IPS DF 6.9 (cell line): ENCODE measurements around the gene MEAF6.

Experiments used
- DNase-seq: peaks from one replicate; pipeline ENCODE4 v3.0.0-alpha.2; 2013; ENCODE audit warnings: low read depth, low spot score
- H3K27ac ChIP-seq: one replicate; pipeline ENCODE4 v1.5.1; 2013; ENCODE audit warnings: low read length, control low read depth
- H3K27me3 ChIP-seq: 2 replicates; pipeline ENCODE4 v1.6.1; 2013; ENCODE audit warnings: mild to moderate bottlenecking, low read length; ENCODE audit not compliant: control insufficient read depth, insufficient read depth
- H3K36me3 ChIP-seq: 2 replicates; pipeline ENCODE4 v1.6.1; 2013; ENCODE audit warnings: low read length; ENCODE audit not compliant: control insufficient read depth, insufficient read depth
- H3K4me1 ChIP-seq: 2 replicates; pipeline ENCODE4 v1.6.1; 2013; ENCODE audit warnings: low read length; ENCODE audit not compliant: control insufficient read depth, insufficient read depth
- H3K4me3 ChIP-seq: 2 replicates; pipeline ENCODE4 v1.5.1; 2013; ENCODE audit warnings: mild to moderate bottlenecking, low read length
- H3K9me3 ChIP-seq: 2 replicates; pipeline ENCODE4 v1.6.1; 2013; ENCODE audit warnings: low read length, inconsistent platforms; ENCODE audit not compliant: control insufficient read depth, insufficient read depth
- WGBS: extraction: QIAGEN DNeasy Blood & Tissue Kit; methylation state at CpG from one replicate; pipeline ENCODE4 v1.1.7; 2013; ENCODE audit warnings: mixed read lengths, missing lambda C conversion rate; ENCODE audit not compliant: insufficient read length, insufficient coverage; 5-methylcytosine and 5-hydroxymethylcytosine counted together

The MEAF6 gene

DNA sequence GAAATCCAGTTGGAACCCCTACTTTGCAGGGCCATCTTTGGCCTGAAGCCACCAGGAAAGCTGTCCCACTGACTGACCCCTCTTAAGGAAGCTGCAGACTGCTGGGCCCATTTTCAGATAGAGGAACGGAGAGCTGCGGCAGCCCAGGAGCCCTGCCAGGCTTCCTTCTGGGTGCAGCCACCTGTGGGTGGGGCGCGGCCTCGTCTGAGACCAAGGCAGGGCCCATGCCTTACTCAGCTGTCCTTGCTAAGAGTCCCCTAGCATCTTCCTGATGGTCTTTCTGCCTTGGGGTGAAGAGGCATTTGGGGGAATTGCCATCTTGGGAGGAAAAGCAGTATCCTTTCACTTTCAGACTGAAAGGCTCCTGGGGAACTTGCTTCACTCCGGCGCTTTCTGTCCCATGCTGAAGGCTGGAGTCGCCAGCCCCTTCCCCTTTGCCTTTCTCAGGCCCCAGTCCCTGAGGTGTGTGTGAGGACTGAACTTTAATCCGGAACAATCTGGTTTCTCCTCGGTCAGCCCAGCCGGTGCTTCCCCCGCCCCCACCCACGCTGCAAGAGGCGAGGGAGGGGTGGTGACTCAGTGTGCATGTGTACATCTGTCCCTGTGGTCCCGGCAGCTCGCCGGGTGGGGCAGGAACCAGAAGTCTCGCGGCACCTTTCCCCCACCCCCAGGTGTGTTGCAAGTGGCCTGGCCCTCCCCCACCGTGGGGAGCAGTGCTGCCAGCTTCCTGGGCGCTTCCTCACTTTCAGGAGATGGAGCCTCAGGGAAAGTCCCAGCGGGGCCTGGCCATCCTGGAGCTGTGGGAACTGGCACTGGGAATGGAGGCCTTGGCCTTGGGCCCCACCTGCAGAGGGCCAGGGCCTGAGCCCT is 35.1 kb downstream of the MEAF6 start:
- no peak overlapping the region for H3K27ac ChIP-seq
- H3K36me3 ChIP-seq = peaks cover 21% of the 10 kb centered on the region
- DNase-seq = no peak
- WGBS = no CpG with 5 or more reads among the region's 22 CpGs
- H3K4me1 ChIP-seq = peaks cover 12% of the 10 kb centered on the region
- H3K27me3 ChIP-seq = no peaks in the 10 kb centered on the region
- no peaks in the 10 kb centered on the region for H3K9me3 ChIP-seq
- H3K4me3 ChIP-seq = no peak overlapping the region

DNA sequence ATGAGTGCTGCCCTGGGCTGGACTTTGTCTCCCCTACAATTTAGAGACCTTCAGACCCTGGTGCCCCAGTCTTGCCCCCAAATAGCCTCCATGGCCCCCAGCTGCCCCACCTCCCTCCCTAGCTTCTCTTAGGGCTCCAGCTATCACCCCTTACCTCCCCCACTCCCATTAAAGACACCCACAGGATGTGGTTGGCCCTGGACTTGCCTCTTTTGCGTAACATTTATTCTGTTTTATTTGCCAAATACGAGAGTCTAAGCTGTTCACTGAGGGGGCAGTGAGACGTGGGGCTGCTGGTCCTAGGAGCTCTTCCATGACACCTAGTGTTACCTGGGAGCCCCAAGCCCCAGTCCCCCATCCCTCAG is 35.7 kb downstream of the MEAF6 start:
- H3K27ac ChIP-seq = no peak overlapping the region
- no peak overlapping the region for H3K4me3 ChIP-seq
- no peak for DNase-seq
- H3K36me3 ChIP-seq = peaks cover 21% of the 10 kb centered on the region
- H3K4me1 ChIP-seq = peaks cover 13% of the 10 kb centered on the region
- no peaks in the 10 kb centered on the region; the same call in 1 of the 2 replicates for H3K27me3 ChIP-seq
- H3K9me3 ChIP-seq = no peaks in the 10 kb centered on the region
- WGBS = no CpG with 5 or more reads among the region's 3 CpGs

DNA sequence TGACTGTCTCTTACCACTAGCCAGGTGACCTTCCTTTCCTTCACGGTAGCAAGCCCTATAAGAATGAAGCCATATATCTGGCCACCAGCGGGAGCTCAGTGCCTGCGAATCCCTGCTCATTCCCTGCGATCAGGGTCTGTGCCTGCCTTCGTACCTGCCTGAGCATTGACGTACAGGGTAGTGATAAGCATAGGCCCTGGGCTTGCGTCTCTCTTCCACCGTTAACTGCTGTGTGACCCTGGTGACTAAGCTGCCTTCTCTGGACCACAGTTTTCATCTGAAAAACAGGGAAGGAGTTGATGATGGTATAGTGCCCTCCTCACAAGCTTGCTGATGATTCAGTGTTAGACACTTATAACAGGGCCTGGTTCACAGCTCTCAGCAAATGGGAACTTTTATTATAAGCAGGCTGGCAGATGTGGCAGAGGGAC is 36.1 kb downstream of the MEAF6 start:
- no peaks in the 10 kb centered on the region for H3K9me3 ChIP-seq
- no peak overlapping the region for H3K4me3 ChIP-seq
- no peak for DNase-seq
- no peak overlapping the region for H3K27ac ChIP-seq
- no peaks in the 10 kb centered on the region; the same call in 1 of the 2 replicates for H3K27me3 ChIP-seq
- WGBS = no CpG with 5 or more reads among the region's 8 CpGs
- peaks cover 15% of the 10 kb centered on the region for H3K4me1 ChIP-seq
- peaks cover 21% of the 10 kb centered on the region for H3K36me3 ChIP-seq

GRCh38 chr1:37477946-37478345 is 36.6 kb downstream of the MEAF6 start:
- peaks cover 21% of the 10 kb centered on the region for H3K36me3 ChIP-seq
- peaks cover 15% of the 10 kb centered on the region for H3K4me1 ChIP-seq
- H3K4me3 ChIP-seq = no peak overlapping the region
- H3K27me3 ChIP-seq = no peaks in the 10 kb centered on the region; the same call in 1 of the 2 replicates
- H3K27ac ChIP-seq = no peak overlapping the region
- no peaks in the 10 kb centered on the region for H3K9me3 ChIP-seq
- DNase-seq = no peak
- WGBS = no CpG with 5 or more reads among the region's 5 CpGs

DNA sequence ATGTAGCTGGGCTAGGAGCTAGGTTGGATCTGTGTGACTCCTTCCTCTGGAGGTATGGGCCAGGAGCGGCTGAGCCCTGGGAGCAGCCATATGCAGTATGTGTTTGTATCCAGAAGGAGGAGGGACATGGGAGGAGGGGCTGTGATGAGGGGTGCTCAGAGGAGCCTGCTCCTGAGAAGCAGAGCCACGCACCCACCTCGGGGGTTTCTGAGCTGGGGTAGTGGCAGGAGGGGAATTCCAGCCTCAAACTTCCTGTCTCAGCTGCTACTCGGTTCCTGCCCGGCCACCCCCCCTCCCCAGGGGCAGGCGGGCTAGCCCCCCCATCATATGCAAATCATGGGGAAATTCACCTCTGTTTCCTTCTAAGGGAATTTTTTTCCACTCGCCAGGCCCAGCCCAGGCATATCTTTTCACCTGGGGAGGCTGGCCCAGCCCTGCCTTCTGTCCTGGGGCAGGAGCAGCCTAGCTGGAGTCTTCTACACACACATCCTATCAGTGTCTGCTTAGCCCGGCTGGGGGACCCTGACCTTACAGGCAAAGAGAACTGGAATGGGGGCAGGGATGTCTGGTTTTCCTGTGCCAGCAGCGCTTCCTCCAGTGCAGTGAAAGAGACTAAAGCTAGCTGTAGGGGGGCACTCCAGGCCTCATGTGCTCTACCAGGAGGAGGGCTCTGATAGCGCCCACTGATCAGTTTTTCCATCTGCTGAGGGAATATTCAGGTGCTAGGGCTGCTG is 37.2 kb downstream of the MEAF6 start:
- Histone ChIP-seq H3K4me3 (no peak overlapping the region), H3K9me3 (no peaks in the 10 kb centered on the region), H3K4me1 (peaks cover 15% of the 10 kb centered on the region), H3K36me3 (peaks cover 21% of the 10 kb centered on the region), H3K27me3 (no peaks in the 10 kb centered on the region; the same call in 1 of the 2 replicates), H3K27ac (peak overlapping the region; percentile 22)
- no peak for DNase-seq
- no CpG with 5 or more reads among the region's 10 CpGs for WGBS

GRCh38 chr1:37476460-37477197 is 37.9 kb downstream of the MEAF6 start:
- Histone ChIP-seq H3K27ac (peak overlapping the region; percentile 22), H3K9me3 (no peaks in the 10 kb centered on the region), H3K4me3 (no peak overlapping the region), H3K27me3 (no peaks in the 10 kb centered on the region; the same call in 1 of the 2 replicates), H3K4me1 (peaks cover 17% of the 10 kb centered on the region), H3K36me3 (peaks cover 18% of the 10 kb centered on the region)
- WGBS = no CpG with 5 or more reads among the region's 5 CpGs
- no peak for DNase-seq

DNA sequence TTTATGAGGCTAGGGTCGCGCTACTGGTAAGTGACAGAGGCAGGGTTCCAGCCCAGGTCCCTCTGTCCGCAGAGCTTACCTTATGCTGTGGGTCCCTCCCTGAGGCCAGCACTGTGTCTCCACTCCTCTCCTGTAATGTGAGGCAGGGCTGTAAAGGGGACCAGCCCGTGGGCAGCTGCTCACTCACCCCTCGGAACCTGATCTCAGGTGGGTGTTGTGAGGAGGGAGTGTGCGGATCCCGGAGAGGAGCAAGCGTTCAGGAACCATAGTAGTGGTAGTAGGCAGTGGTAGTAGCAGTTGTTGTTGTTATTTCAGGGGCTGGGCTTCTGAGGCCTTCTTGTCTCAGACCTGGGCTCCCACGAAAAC is 38.5 kb downstream of the MEAF6 start:
- no peaks in the 10 kb centered on the region for H3K9me3 ChIP-seq
- no peak overlapping the region for H3K4me3 ChIP-seq
- H3K36me3 ChIP-seq = peaks cover 13% of the 10 kb centered on the region
- no CpG with 5 or more reads among the region's 9 CpGs for WGBS
- H3K27ac ChIP-seq = no peak overlapping the region
- no peaks in the 10 kb centered on the region; the same call in 1 of the 2 replicates for H3K27me3 ChIP-seq
- DNase-seq = no peak
- peaks cover 17% of the 10 kb centered on the region for H3K4me1 ChIP-seq

DNA sequence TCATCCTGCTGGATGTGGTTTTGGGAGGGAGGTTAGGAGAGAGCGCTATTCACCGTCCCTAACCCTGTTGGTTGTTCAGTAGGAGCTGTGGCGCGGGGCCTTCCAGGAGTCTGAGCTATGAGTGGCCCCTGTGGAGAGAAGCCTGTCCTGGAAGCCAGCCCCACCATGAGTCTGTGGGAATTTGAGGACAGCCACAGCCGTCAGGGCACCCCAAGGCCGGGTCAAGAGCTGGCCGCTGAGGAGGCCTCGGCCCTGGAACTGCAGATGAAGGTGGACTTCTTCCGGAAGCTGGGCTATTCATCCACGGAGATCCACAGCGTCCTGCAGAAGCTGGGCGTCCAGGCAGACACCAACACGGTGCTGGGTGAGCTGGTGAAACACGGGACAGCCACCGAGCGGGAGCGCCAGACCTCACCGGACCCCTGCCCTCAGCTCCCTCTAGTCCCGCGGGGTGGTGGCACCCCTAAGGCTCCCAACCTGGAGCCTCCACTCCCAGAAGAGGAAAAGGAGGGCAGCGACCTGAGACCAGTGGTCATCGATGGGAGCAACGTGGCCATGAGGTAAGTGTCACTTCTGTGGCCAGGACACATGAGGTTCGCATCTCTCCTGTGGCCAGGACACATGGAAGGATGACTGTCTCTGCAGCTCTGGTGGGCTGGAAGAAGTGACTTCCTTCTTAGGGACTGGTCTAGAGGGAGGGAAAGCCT is 39.0 kb downstream of the MEAF6 start:
- Histone ChIP-seq H3K36me3 (peaks cover 8% of the 10 kb centered on the region), H3K27ac (no peak overlapping the region), H3K4me3 (peak overlapping the region; percentile 61; the same call in 1 of the 2 replicates), H3K27me3 (no peaks in the 10 kb centered on the region; the same call in 1 of the 2 replicates), H3K9me3 (no peaks in the 10 kb centered on the region), H3K4me1 (peaks cover 17% of the 10 kb centered on the region)
- no CpG with 5 or more reads among the region's 24 CpGs for WGBS
- DNase-seq = no peak

GRCh38 chr1:37474697-37475379 is 39.7 kb downstream of the MEAF6 start:
- peaks cover 17% of the 10 kb centered on the region for H3K4me1 ChIP-seq
- no peak overlapping the region for H3K27ac ChIP-seq
- no peaks in the 10 kb centered on the region; the same call in 1 of the 2 replicates for H3K27me3 ChIP-seq
- peaks cover 4% of the 10 kb centered on the region for H3K36me3 ChIP-seq
- WGBS = no CpG with 5 or more reads among the region's 38 CpGs
- H3K4me3 ChIP-seq = peak overlapping the region; percentile 61
- no peak for DNase-seq
- no peaks in the 10 kb centered on the region for H3K9me3 ChIP-seq
